ENCODE results near the gene HCFC2.
"Not testable (repeated sequence)": the region's sequence is repeated elsewhere in the genome, so short reads cannot be mapped to it uniquely, and the experiment has no call there.

GRCh38 chr12:104021862-104022261, 42.5 kb upstream of the HCFC2 start:
- TF ChIP-seq EZH2phosphoT487 (IDR thresholded peaks at IDR 0.05; ENCODE audit: insufficient read depth, low read depth); EZH2 (IDR thresholded peaks at IDR 0.05; ENCODE audit: insufficient read depth, poor library complexity, severe bottlenecking): not testable (repeated sequence)

Measured in GM23248 (cell line).